A549 (cell line): ENCODE data around the gene CLASP1. TPM values are rescaled to one million over a fixed set of nuclear protein-coding genes. Genes with fewer than 3 reads are reported as not detected.

ENCODE experiments used
- ATAC-seq, 2 experiments: fragments of 200-7000 bp in 1 of 2; fragments of >200 bp in 1 of 2; cut with Nextera tagmentation in 1 of 2; cut with Tn5 transposase in 1 of 2; 3 replicates each; pipeline versions ENCODE4 v1.8.0 to v1.9.1; 2018 to 2020; ENCODE audit warnings: mild to moderate bottlenecking in 1 of 2, moderate library complexity in 1 of 2
- CTCF ChIA-PET: fragments of 300-600 bp; sonication (Branson Sonifier 250); formaldehyde crosslinking; extraction: SDS; loops from one replicate; lab custom pipeline; 2021; ENCODE audit warnings: antibody characterized with exemption, inconsistent platforms; lab: Yijun Ruan, JAX
- POLR2A ChIA-PET: fragments of 350-600 bp; formaldehyde crosslinking; extraction: SDS; loops from one replicate; lab custom pipeline; 2021; ENCODE audit warnings: antibody characterized with exemption, inconsistent platforms; lab: Yijun Ruan, JAX
- DNase-seq, 2 experiments: peaks; one replicate each; pipeline versions ENCODE4 v3.0.0 to v3.0.0-alpha.2; 2011 to 2016; ENCODE audit warnings: low read depth in 1 of 2, low spot score in 1 of 2
- FAIRE-seq: peaks from 2 replicates; lab custom pipeline; 2011; peaks lifted over from hg19 to GRCh38; lab: Jason Lieb, UNC
- H3K27ac ChIP-seq, 2 experiments: fragments of >200 bp; sonication (Bioruptor Twin); formaldehyde crosslinking; 3 replicates each; pipeline ENCODE4 v1.5.1; 2016 to 2017
- H3K4me1 ChIP-seq: fragments of >200 bp; sonication (Bioruptor Twin); formaldehyde crosslinking; 3 replicates; pipeline ENCODE4 v1.6.1; 2016
- H3K4me2 ChIP-seq: fragments of >200 bp; sonication (Bioruptor Twin); formaldehyde crosslinking; 3 replicates; pipeline ENCODE4 v1.6.1; 2016
- H3K4me3 ChIP-seq: fragments of >200 bp; sonication (Bioruptor Twin); formaldehyde crosslinking; 3 replicates; pipeline ENCODE4 v1.5.1; 2016
- H3K9me3 ChIP-seq: fragments of >200 bp; sonication (Bioruptor Twin); formaldehyde crosslinking; 3 replicates; pipeline ENCODE4 v1.6.1; 2016
- ATOH8 ChIP-seq: fragments of 250-450 bp; sonication (Bioruptor Pico); IDR thresholded peaks from 2 replicates; pipeline ENCODE4 v1.5.0; 2020; ENCODE audit warnings: low read depth, mild to moderate bottlenecking, moderate library complexity
- CHD2 ChIP-seq: fragments of 150-350 bp; IDR thresholded peaks from 2 replicates; pipeline ENCODE4 v1.6.1; 2014; ENCODE audit warnings: low read length; ENCODE audit not compliant: partially characterized antibody
- EHMT2 ChIP-seq: fragments of 200-600 bp; sonication (generic); IDR thresholded peaks from 2 replicates; pipeline ENCODE4 v1.6.1; 2016; ENCODE audit warnings: antibody characterized with exemption, low read depth, mild to moderate bottlenecking, moderate library complexity
- ESRRA ChIP-seq: fragments of 150-350 bp; IDR thresholded peaks from 2 replicates; pipeline ENCODE4 v1.6.1; 2014; ENCODE audit warnings: mild to moderate bottlenecking, low read length, borderline replicate concordance
- FOSB ChIP-seq: fragments of 250-450 bp; sonication (Bioruptor Pico); IDR thresholded peaks from 2 replicates; pipeline ENCODE4 v1.5.0; 2020; ENCODE audit warnings: mild to moderate bottlenecking, moderate library complexity
- FOSL2 ChIP-seq, 2 experiments: fragments of 450-650 bp in 1 of 2; fragments of >200 bp in 1 of 2; sonication (Bioruptor Twin) in 1 of 2; formaldehyde crosslinking; IDR thresholded peaks; 2 replicates each; pipeline versions ENCODE4 v1.5.0 to v1.6.1; 2016 to 2020; ENCODE audit warnings: mild to moderate bottlenecking in 1 of 2, moderate library complexity in 1 of 2
- MAZ ChIP-seq: fragments of 150-350 bp; IDR thresholded peaks from 2 replicates; pipeline ENCODE4 v1.6.1; 2014; ENCODE audit warnings: antibody characterized with exemption, low read depth, low read length, borderline replicate concordance
- NFE2L2 ChIP-seq: fragments of 150-350 bp; conservative IDR thresholded peaks from 2 replicates; pipeline ENCODE4 v1.6.1; 2014; ENCODE audit warnings: low read length
- POLR2AphosphoS2 ChIP-seq: conservative IDR thresholded peaks from 2 replicates; pipeline ENCODE4 v1.6.1; 2012; ENCODE audit warnings: low read length, improper control_type of control experiment, inconsistent platforms
- RAD21 ChIP-seq, 2 experiments: fragments of >200 bp in 1 of 2; sonication (Bioruptor Twin) in 1 of 2; formaldehyde crosslinking in 1 of 2; IDR thresholded peaks in 1 of 2; conservative IDR thresholded peaks in 1 of 2; 2 replicates in 1 of 2; 3 replicates in 1 of 2; pipeline ENCODE4 v1.6.1; 2012 to 2018; ENCODE audit warnings: inconsistent platforms in 1 of 2
- SMC3 ChIP-seq: fragments of >200 bp; sonication (Bioruptor Twin); formaldehyde crosslinking; IDR thresholded peaks from 3 replicates; pipeline ENCODE4 v1.6.1; 2018; ENCODE audit warnings: inconsistent platforms
- SREBF2 ChIP-seq: fragments of 450-650 bp; IDR thresholded peaks from 2 replicates; pipeline ENCODE4 v1.6.1; 2014; ENCODE audit warnings: mild to moderate bottlenecking, moderate library complexity
- TFCP2L1 ChIP-seq: fragments of 250-450 bp; sonication (Bioruptor Pico); IDR thresholded peaks from 2 replicates; pipeline ENCODE4 v1.5.0; 2021; ENCODE audit warnings: mild to moderate bottlenecking
- TP53 ChIP-seq: fragments of 250-450 bp; sonication (Bioruptor Pico); IDR thresholded peaks from 2 replicates; pipeline ENCODE4 v1.5.0; 2021; ENCODE audit warnings: mild to moderate bottlenecking, moderate library complexity
- USF2 ChIP-seq: fragments of 450-650 bp; IDR thresholded peaks from 2 replicates; pipeline ENCODE4 v1.6.1; 2014; ENCODE audit warnings: antibody characterized with exemption
- ZC3H11A ChIP-seq: fragments of 450-650 bp; IDR thresholded peaks from 2 replicates; pipeline ENCODE4 v1.6.1; 2014; ENCODE audit warnings: antibody characterized with exemption, mild to moderate bottlenecking
- ZSCAN20 ChIP-seq: fragments of 250-450 bp; sonication (Bioruptor Pico); IDR thresholded peaks from 2 replicates; pipeline ENCODE4 v1.8.0; 2022; ENCODE audit warnings: mild to moderate bottlenecking, moderate library complexity
- WGBS: methylation state at CpG from one replicate; pipeline ENCODE4 v1.1.6; 2017; ENCODE audit errors: missing lambda C conversion rate; 5-methylcytosine and 5-hydroxymethylcytosine counted together
- polyA plus RNA-seq, 4 experiments: library from polyadenylated mRNA; depleted of rRNA in 3 of 4; stranded (reverse); fragments of >200 nt; fragmentation: RNase III in 1 of 4; extraction: RNeasy Plus Mini Kit Qiagen cat#74134 plus additional on column Dnase treatment in 1 of 4; gene quantifications; 2 replicates in 3 of 4; 3 replicates in 1 of 4; pipeline ENCODE4 v1.2.3, GENCODE V29; 2011 to 2017
- TF ChIP-seq, protein P1 (sequence below): fragments of 200-600 bp; sonication (generic); IDR thresholded peaks from 2 replicates; pipeline ENCODE4 v1.6.1; 2016; ENCODE audit warnings: antibody characterized with exemption, mild to moderate bottlenecking, moderate library complexity

Gene CLASP1
- polyA plus RNA-seq, 2 of the 4 experiments (the other 2 are of a cell fraction), result 11.7 to 15.8 TPM

DNA sequence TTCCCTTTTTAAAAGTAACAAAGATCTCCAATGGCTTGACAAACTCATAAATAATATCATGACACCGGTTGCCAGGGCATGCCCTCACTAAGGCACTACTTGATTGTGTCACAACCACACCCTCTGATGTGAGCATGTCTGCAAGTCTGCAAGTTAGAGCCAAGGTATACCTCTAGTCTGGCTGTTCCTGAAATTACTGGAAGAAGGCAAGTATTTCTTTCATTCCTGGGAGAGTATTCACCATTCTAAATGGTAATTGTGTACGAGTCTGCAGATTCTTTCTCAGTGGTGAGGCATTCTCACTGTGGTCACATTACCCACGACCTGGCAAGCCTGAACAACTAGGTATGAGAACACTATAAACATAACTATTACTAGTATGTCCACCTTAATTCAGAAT lies 144.3 kb downstream of the CLASP1 start:
- CTCF ChIA-PET, result interaction anchor here (1.5 kb wide), 1 partner anchor 13 kb away, joined by 6 read pairs; no protein-coding TSS in a partner anchor
- DNase-seq (peak in 1 of 2 experiments; percentile 46), ATAC-seq (peak; percentile 54 to 70; a peak in 4 of 6 replicates), FAIRE-seq (no peak)
- Histone ChIP-seq H3K4me1 (peaks cover 16% of the 10 kb centered on the region; the same call in 2 of the 3 replicates), H3K27ac (peak overlapping the region in 1 of 2 experiments; percentile 24; a peak in 3 of 6 replicates), H3K9me3 (no peaks in the 10 kb centered on the region), H3K4me3 (no peak overlapping the region)
- POLR2A ChIA-PET, result no interaction called here
- 56% methylated on average over 3 of the region's 3 CpGs for WGBS
- no peak for TF ChIP-seq SREBF2
- TF ChIP-seq, all 56 proteins: peak for 0
- H3K4me2 ChIP-seq, result peak overlapping the region; percentile 4; the same call in 2 of the 3 replicates

GRCh38 chr2:121504316-121504715 lies 144.9 kb downstream of the CLASP1 start:
- Histone ChIP-seq H3K27ac (peak overlapping the region in 1 of 2 experiments; percentile 24; a peak in 2 of 6 replicates), H3K9me3 (no peaks in the 10 kb centered on the region), H3K4me1 (peaks cover 16% of the 10 kb centered on the region; the same call in 2 of the 3 replicates), H3K4me2 (no peak overlapping the region), H3K4me3 (no peak overlapping the region)
- no peak for FAIRE-seq
- no peak for TF ChIP-seq ZC3H11A
- no peak for TF ChIP-seq RAD21 (conservative IDR thresholded peaks at IDR 0.05 in 1 of 2, IDR thresholded peaks at IDR 0.05 in 1 of 2)
- TF ChIP-seq TP53, result no peak
- no peak for TF ChIP-seq NFE2L2
- TF ChIP-seq ATOH8 (CRISPR knock-in tag), result no peak
- no peak for TF ChIP-seq POLR2AphosphoS2
- TF ChIP-seq USF2, result no peak
- no peak for TF ChIP-seq ESRRA
- TF ChIP-seq ZSCAN20 (CRISPR knock-in tag), result no peak
- no peak for TF ChIP-seq EHMT2
- TF ChIP-seq, protein P1, sequence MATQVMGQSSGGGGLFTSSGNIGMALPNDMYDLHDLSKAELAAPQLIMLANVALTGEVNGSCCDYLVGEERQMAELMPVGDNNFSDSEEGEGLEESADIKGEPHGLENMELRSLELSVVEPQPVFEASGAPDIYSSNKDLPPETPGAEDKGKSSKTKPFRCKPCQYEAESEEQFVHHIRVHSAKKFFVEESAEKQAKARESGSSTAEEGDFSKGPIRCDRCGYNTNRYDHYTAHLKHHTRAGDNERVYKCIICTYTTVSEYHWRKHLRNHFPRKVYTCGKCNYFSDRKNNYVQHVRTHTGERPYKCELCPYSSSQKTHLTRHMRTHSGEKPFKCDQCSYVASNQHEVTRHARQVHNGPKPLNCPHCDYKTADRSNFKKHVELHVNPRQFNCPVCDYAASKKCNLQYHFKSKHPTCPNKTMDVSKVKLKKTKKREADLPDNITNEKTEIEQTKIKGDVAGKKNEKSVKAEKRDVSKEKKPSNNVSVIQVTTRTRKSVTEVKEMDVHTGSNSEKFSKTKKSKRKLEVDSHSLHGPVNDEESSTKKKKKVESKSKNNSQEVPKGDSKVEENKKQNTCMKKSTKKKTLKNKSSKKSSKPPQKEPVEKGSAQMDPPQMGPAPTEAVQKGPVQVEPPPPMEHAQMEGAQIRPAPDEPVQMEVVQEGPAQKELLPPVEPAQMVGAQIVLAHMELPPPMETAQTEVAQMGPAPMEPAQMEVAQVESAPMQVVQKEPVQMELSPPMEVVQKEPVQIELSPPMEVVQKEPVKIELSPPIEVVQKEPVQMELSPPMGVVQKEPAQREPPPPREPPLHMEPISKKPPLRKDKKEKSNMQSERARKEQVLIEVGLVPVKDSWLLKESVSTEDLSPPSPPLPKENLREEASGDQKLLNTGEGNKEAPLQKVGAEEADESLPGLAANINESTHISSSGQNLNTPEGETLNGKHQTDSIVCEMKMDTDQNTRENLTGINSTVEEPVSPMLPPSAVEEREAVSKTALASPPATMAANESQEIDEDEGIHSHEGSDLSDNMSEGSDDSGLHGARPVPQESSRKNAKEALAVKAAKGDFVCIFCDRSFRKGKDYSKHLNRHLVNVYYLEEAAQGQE, result no peak
- WGBS, result 100% methylated on average over 2 of the region's 2 CpGs
- ChIA-PET CTCF (interaction anchor here (1.5 to 2.0 kb wide), 2 partner anchors 9 to 14 kb away, joined by 4 to 6 read pairs; no protein-coding TSS in a partner anchor), POLR2A (no interaction called here)
- DNase-seq, result no peak
- ATAC-seq, result no peak

DNA sequence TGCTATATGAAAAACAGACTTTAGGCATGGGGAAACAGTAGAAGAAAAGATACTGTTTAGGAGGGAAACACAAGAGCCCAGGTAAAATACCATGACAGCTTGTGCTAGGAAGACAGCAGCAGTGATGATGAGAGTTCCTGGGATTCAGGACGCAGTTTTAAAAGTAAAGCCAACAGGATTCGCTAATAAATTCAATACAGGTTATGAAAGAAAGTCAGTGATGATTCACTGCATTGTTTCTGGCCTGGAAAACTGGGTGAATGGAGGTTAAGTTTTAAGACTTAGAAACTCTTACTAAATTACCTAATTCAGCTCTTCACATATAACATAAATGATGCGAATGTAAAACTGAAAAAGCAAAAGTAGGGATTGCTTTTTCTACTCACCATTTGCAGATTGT lies 146.5 kb downstream of the CLASP1 start:
- H3K4me2 ChIP-seq, result no peak overlapping the region
- no peaks in the 10 kb centered on the region for H3K9me3 ChIP-seq
- peak overlapping the region in 1 of 2 experiments; percentile 32; a peak in 1 of 6 replicates for H3K27ac ChIP-seq
- FAIRE-seq, result no peak
- peaks cover 16% of the 10 kb centered on the region; the same call in 2 of the 3 replicates for H3K4me1 ChIP-seq
- H3K4me3 ChIP-seq, result no peak overlapping the region
- no peak for DNase-seq
- no peak for ATAC-seq
- 89% methylated on average over 3 of the region's 3 CpGs for WGBS
- ChIA-PET POLR2A (no interaction called here), CTCF (interaction anchor here (0.5 to 2.0 kb wide), 2 partner anchors 11 to 33 kb away, joined by 3 to 4 read pairs; no protein-coding TSS in a partner anchor)
- TF ChIP-seq CHD2 (no peak), FOSB (CRISPR knock-in tag) (no peak), FOSL2 (IDR thresholded peaks at IDR 0.05) (no peak), FOSL2 (CRISPR knock-in tag; IDR thresholded peaks at IDR 0.05) (no peak), TFCP2L1 (CRISPR knock-in tag) (no peak), MAZ (no peak), SMC3 (no peak)
